Skeletal muscle cell (primary cell): ENCODE measurements around the gene PROKR1.
"Not testable (repeated sequence)": the region's sequence is repeated elsewhere in the genome, so short reads cannot be mapped to it uniquely, and the experiment has no call there.

Source experiments
- DNase-seq: peaks from one replicate; pipeline ENCODE4 v3.0.0-alpha.2; 2010; ENCODE audit warnings: low read depth
- H3K4me3 ChIP-seq: 2 replicates; pipeline ENCODE4 v1.5.1; 2011; ENCODE audit warnings: low read depth, mild to moderate bottlenecking, control low read depth, low read length, moderate library complexity

PROKR1 gene

GRCh38 chr2:68653034-68653433 lies 9.7 kb downstream of the PROKR1 start:
- H3K4me3 ChIP-seq = no peak overlapping the region
- no peak for DNase-seq

GRCh38 chr2:68653538-68653982 lies 10.2 kb downstream of the PROKR1 start:
- peak; percentile 37 for DNase-seq
- no peak overlapping the region for H3K4me3 ChIP-seq

GRCh38 chr2:68658266-68658665 lies 14.9 kb downstream of the PROKR1 start:
- no peak for DNase-seq
- no peak overlapping the region for H3K4me3 ChIP-seq

GRCh38 chr2:68659081-68659480 lies 15.7 kb downstream of the PROKR1 start:
- H3K4me3 ChIP-seq = no peak overlapping the region
- DNase-seq = no peak

GRCh38 chr2:68660658-68661057 lies 17.3 kb downstream of the PROKR1 start:
- DNase-seq = no peak
- H3K4me3 ChIP-seq = no peak overlapping the region

- DNase-seq = no peak
- H3K4me3 ChIP-seq = no peak overlapping the region
These were observed 19.1 kb downstream of the PROKR1 start for GRCh38 chr2:68662466-68662865.

GRCh38 chr2:68663371-68664156 lies 20.2 kb downstream of the PROKR1 start:
- no peak for DNase-seq
- H3K4me3 ChIP-seq = no peak overlapping the region

- DNase-seq = no peak
- H3K4me3 ChIP-seq = no peak overlapping the region
These were observed 24.0 kb downstream of the PROKR1 start for GRCh38 chr2:68667371-68667770.

- DNase-seq = no peak
- no peak overlapping the region for H3K4me3 ChIP-seq
These were observed 26.3 kb downstream of the PROKR1 start for GRCh38 chr2:68669651-68670050.

- DNase-seq = no peak
These were observed 28.6 kb downstream of the PROKR1 start for GRCh38 chr2:68671961-68672360.

GRCh38 chr2:68673631-68674030 lies 30.3 kb downstream of the PROKR1 start:
- no peak overlapping the region for H3K4me3 ChIP-seq
- no peak for DNase-seq

More at GRCh38 chr2:68671961-68672360, 28.6 kb downstream of the PROKR1 start:
- H3K4me3 ChIP-seq = no peak overlapping the region

- no peak for DNase-seq
These were observed 32.1 kb downstream of the PROKR1 start for GRCh38 chr2:68675470-68675869.

GRCh38 chr2:68677837-68678236 lies 34.5 kb downstream of the PROKR1 start:
- not testable (repeated sequence) for H3K4me3 ChIP-seq, DNase-seq

More at GRCh38 chr2:68675470-68675869, 32.1 kb downstream of the PROKR1 start:
- no peak overlapping the region for H3K4me3 ChIP-seq

- H3K4me3 ChIP-seq, DNase-seq: not testable (repeated sequence)
These were observed 36.0 kb downstream of the PROKR1 start for GRCh38 chr2:68679166-68679916.

GRCh38 chr2:68679917-68680267 lies 36.5 kb downstream of the PROKR1 start:
- DNase-seq, H3K4me3 ChIP-seq: not testable (repeated sequence)

GRCh38 chr2:68684197-68684596 lies 40.8 kb downstream of the PROKR1 start:
- no peak overlapping the region for H3K4me3 ChIP-seq
- no peak for DNase-seq

- no peak overlapping the region for H3K4me3 ChIP-seq
- no peak for DNase-seq
These were observed 42.8 kb downstream of the PROKR1 start for GRCh38 chr2:68686178-68686577.

- H3K4me3 ChIP-seq = no peak overlapping the region
- DNase-seq = no peak
These were observed 43.6 kb downstream of the PROKR1 start for GRCh38 chr2:68687018-68687417.

GRCh38 chr2:68689553-68690537 lies 46.5 kb downstream of the PROKR1 start:
- DNase-seq = no peak
- H3K4me3 ChIP-seq = no peak overlapping the region

GRCh38 chr2:68690851-68691250 lies 47.5 kb downstream of the PROKR1 start:
- DNase-seq = no peak
- H3K4me3 ChIP-seq = no peak overlapping the region
